H1 (cell line): ENCODE results near the gene DRC3. TPM values are rescaled to one million over a fixed set of nuclear protein-coding genes. Genes with fewer than 3 reads are reported as not detected.
A peak's percentile ranks its signal among the peaks of the same experiment; 100 is the strongest.

Source experiments
- CTCF ChIA-PET: fragments of 300-600 bp; sonication (Branson Sonifier 250); formaldehyde crosslinking; loops from one replicate; lab custom pipeline; 2021; ENCODE audit not compliant: partially characterized antibody; lab: Charles Lee
- POLR2A ChIA-PET: fragments of 300-600 bp; sonication (Branson Sonifier 250); formaldehyde crosslinking; loops from one replicate; lab custom pipeline; 2021; ENCODE audit warnings: inconsistent platforms; ENCODE audit not compliant: partially characterized antibody; lab: Charles Lee
- DNase-seq, 2 experiments: peaks; one replicate each; pipeline versions ENCODE4 v3.0.0 to v3.0.0-alpha.2; 2010 to 2022; ENCODE audit warnings: low spot score in 2 of 2, low read depth in 1 of 2, mixed read lengths in 1 of 2
- FAIRE-seq: peaks from 2 replicates; lab custom pipeline; 2011; peaks lifted over from hg19 to GRCh38; lab: Jason Lieb, UNC
- H2AFZ ChIP-seq: 2 replicates; pipeline ENCODE4 v1.8.1; 2012; ENCODE audit warnings: low read length, inconsistent platforms
- H2AK5ac ChIP-seq: 2 replicates; pipeline ENCODE4 v1.6.1; 2013; ENCODE audit warnings: low read depth, low read length
- H2BK120ac ChIP-seq: replicated peaks from 2 replicates; pipeline ENCODE3; 2013; ENCODE audit warnings: low read depth, low read length, inconsistent platforms
- H2BK12ac ChIP-seq: 2 replicates; pipeline ENCODE4 v1.6.1; 2013; ENCODE audit warnings: low read depth, low read length
- H2BK15ac ChIP-seq: 2 replicates; pipeline ENCODE4 v1.6.1; 2013; ENCODE audit warnings: low read length
- H2BK20ac ChIP-seq: 2 replicates; pipeline ENCODE4 v1.6.1; 2013; ENCODE audit warnings: low read length
- H2BK5ac ChIP-seq: 2 replicates; pipeline ENCODE4 v1.6.1; 2013; ENCODE audit warnings: low read depth, low read length
- H3K14ac ChIP-seq: 2 replicates; pipeline ENCODE4 v1.6.1; 2013; ENCODE audit warnings: inconsistent platforms; ENCODE audit not compliant: insufficient read length
- H3K18ac ChIP-seq: 2 replicates; pipeline ENCODE4 v1.6.1; 2013; ENCODE audit warnings: low read length; ENCODE audit errors: extremely low read depth
- H3K23ac ChIP-seq: 2 replicates; pipeline ENCODE4 v1.6.1; 2013; ENCODE audit warnings: inconsistent platforms; ENCODE audit not compliant: insufficient read length
- H3K23me2 ChIP-seq: 2 replicates; pipeline ENCODE4 v1.6.1; 2013; ENCODE audit warnings: low read depth, low read length
- H3K27ac ChIP-seq: 2 replicates; pipeline ENCODE4 v1.6.1; 2011; ENCODE audit warnings: low read depth, low read length, inconsistent platforms
- H3K27me3 ChIP-seq, 4 experiments: replicated peaks in 1 of 4; 1 replicate in 1 of 4; 2 replicates in 3 of 4; pipeline versions ENCODE4 v1.6.1 to v1.8.1; 2011 to 2013; ENCODE audit warnings: low read length in 3 of 4, mild to moderate bottlenecking in 3 of 4, inconsistent platforms in 2 of 4, mixed read lengths in 2 of 4, moderate library complexity in 1 of 4; ENCODE audit not compliant: control insufficient read depth in 3 of 4, insufficient read depth in 3 of 4; ENCODE audit errors: extremely low read depth in 1 of 4
- H3K36me3 ChIP-seq, 4 experiments: 2 replicates each; pipeline versions ENCODE4 v1.6.1 to v1.8.1; 2011 to 2013; ENCODE audit warnings: mild to moderate bottlenecking in 4 of 4, low read length in 3 of 4, moderate library complexity in 2 of 4, control low read depth in 1 of 4, inconsistent platforms in 1 of 4; ENCODE audit not compliant: insufficient read depth in 4 of 4, control insufficient read depth in 2 of 4
- H3K4ac ChIP-seq: replicated peaks from 2 replicates; pipeline ENCODE3; 2013; ENCODE audit warnings: low read length, low read depth, mixed read lengths, inconsistent platforms; ENCODE audit not compliant: insufficient read length
- H3K4me1 ChIP-seq, 4 experiments: replicated peaks in 1 of 4; 1 replicate in 1 of 4; 2 replicates in 3 of 4; pipeline versions ENCODE4 v1.6.1 to v1.8.1; 2011 to 2013; ENCODE audit warnings: low read length in 3 of 4, inconsistent platforms in 2 of 4, mixed read lengths in 1 of 4; ENCODE audit not compliant: insufficient read depth in 4 of 4, control insufficient read depth in 3 of 4
- H3K4me2 ChIP-seq, 2 experiments: 2 replicates each; pipeline versions ENCODE4 v1.6.1 to v1.8.1; 2011 to 2013; ENCODE audit warnings: low read depth in 2 of 2, low read length in 2 of 2, control low read depth in 1 of 2, inconsistent platforms in 1 of 2, mild to moderate bottlenecking in 1 of 2; ENCODE audit not compliant: insufficient read depth in 1 of 2
- H3K4me3 ChIP-seq, 4 experiments: fragments of 200-600, 300-600 bp in 1 of 4; sonication (generic), shearing (Covaris generic), sonication (Bioruptor Twin) in 1 of 4; 2 replicates each; pipeline versions ENCODE4 v1.5.1 to v1.8.1; 2011 to 2016; ENCODE audit warnings: low read length in 4 of 4, low read depth in 3 of 4, control low read depth in 2 of 4, inconsistent platforms in 2 of 4, mild to moderate bottlenecking in 2 of 4, mixed read lengths in 1 of 4, moderate library complexity in 1 of 4; ENCODE audit not compliant: insufficient read depth in 2 of 4; ENCODE audit errors: extremely low read depth in 1 of 4
- H3K56ac ChIP-seq: replicated peaks from 2 replicates; pipeline ENCODE3; 2013; ENCODE audit warnings: low read depth, mild to moderate bottlenecking, mixed read lengths, low read length, inconsistent platforms; ENCODE audit not compliant: insufficient read length
- H3K79me1 ChIP-seq: 2 replicates; pipeline ENCODE4 v1.6.1; 2013; ENCODE audit warnings: low read depth, low read length, control low read depth
- H3K79me2 ChIP-seq, 2 experiments: 2 replicates each; pipeline versions ENCODE4 v1.6.1 to v1.8.1; 2012 to 2013; ENCODE audit warnings: low read length in 2 of 2, mild to moderate bottlenecking in 2 of 2, inconsistent platforms in 1 of 2; ENCODE audit not compliant: insufficient read depth in 2 of 2, control insufficient read depth in 1 of 2
- H3K9ac ChIP-seq, 4 experiments: replicated peaks in 1 of 4; 1 replicate in 1 of 4; 2 replicates in 3 of 4; pipeline versions ENCODE4 v1.6.1 to v1.8.1; 2011 to 2013; ENCODE audit warnings: low read depth in 3 of 4, low read length in 3 of 4, control low read depth in 2 of 4, mild to moderate bottlenecking in 2 of 4, moderate library complexity in 2 of 4, inconsistent platforms in 1 of 4; ENCODE audit errors: extremely low read depth in 1 of 4
- H3K9me3 ChIP-seq, 2 experiments: 2 replicates each; pipeline versions ENCODE4 v1.6.1 to v1.8.1; 2012 to 2013; ENCODE audit warnings: mild to moderate bottlenecking in 2 of 2, moderate library complexity in 2 of 2, control low read depth in 1 of 2, inconsistent platforms in 1 of 2, low read depth in 1 of 2, low read length in 1 of 2, mixed read lengths in 1 of 2; ENCODE audit not compliant: insufficient read depth in 2 of 2
- H4K20me1 ChIP-seq, 2 experiments: replicated peaks in 1 of 2; 2 replicates each; pipeline versions ENCODE3 to v1.8.1; 2011 to 2013; ENCODE audit warnings: inconsistent platforms in 2 of 2, low read length in 2 of 2, mild to moderate bottlenecking in 1 of 2; ENCODE audit not compliant: insufficient read depth in 2 of 2, control insufficient read depth in 1 of 2
- H4K5ac ChIP-seq: 2 replicates; pipeline ENCODE4 v1.6.1; 2013; ENCODE audit warnings: low read length, low read depth, mixed read lengths, inconsistent platforms; ENCODE audit not compliant: insufficient read length
- H4K8ac ChIP-seq: 2 replicates; pipeline ENCODE4 v1.8.0; 2013; ENCODE audit warnings: mild to moderate bottlenecking, moderate library complexity, low read length, inconsistent platforms; ENCODE audit not compliant: insufficient read depth; ENCODE audit errors: extremely low read depth
- H4K91ac ChIP-seq: replicated peaks from 2 replicates; pipeline ENCODE3; 2013; ENCODE audit warnings: low read length, mixed read lengths, inconsistent platforms; ENCODE audit not compliant: insufficient read length
- JUND ChIP-seq: IDR thresholded peaks from 2 replicates; pipeline ENCODE4 v1.6.1; 2011; ENCODE audit warnings: mild to moderate bottlenecking, improper control_type of control experiment, low read length
- NRF1 ChIP-seq: IDR thresholded peaks from 2 replicates; pipeline ENCODE4 v1.6.1; 2011; ENCODE audit warnings: mild to moderate bottlenecking, low read depth, low read length, improper control_type of control experiment
- RXRA ChIP-seq: IDR thresholded peaks from 2 replicates; pipeline ENCODE4 v1.6.1; 2011; ENCODE audit warnings: low read depth, mild to moderate bottlenecking, low read length, moderate library complexity; ENCODE audit not compliant: insufficient read depth
- SIRT6 ChIP-seq: IDR thresholded peaks from one replicate; pipeline ENCODE4 v1.7.1; 2012; ENCODE audit warnings: low read length, inconsistent platforms
- WGBS, 2 experiments: shearing (Covaris generic) in 1 of 2; methylation state at CpG; one replicate each; pipeline versions ENCODE4 v1.1.6 to v1.1.7; 2013 to 2015; ENCODE audit warnings: low lambda C conversion rate in 2 of 2, mixed read lengths in 2 of 2, inconsistent platforms in 1 of 2, low coverage in 1 of 2, missing lambda C conversion rate in 1 of 2; ENCODE audit not compliant: insufficient replicate concordance in 2 of 2, insufficient coverage in 1 of 2, insufficient read length in 1 of 2; ENCODE audit errors: extremely low coverage in 1 of 2, missing lambda C conversion rate in 1 of 2; 5-methylcytosine and 5-hydroxymethylcytosine counted together
- polyA plus RNA-seq, 7 experiments: library from polyadenylated mRNA; depleted of rRNA in 3 of 7; stranded (reverse) in 5 of 7; unstranded in 2 of 7; fragments of >200 nt in 5 of 7; fragments of 200-250 nt in 2 of 7; gene quantifications; 1 replicate in 5 of 7; 2 replicates in 1 of 7; 4 replicates in 1 of 7; pipeline versions ENCODE4 v1.2.1 to v1.2.3, GENCODE V29; 2011 to 2013; ENCODE audit warnings: missing spikeins in 2 of 7, mixed read lengths in 2 of 7
- total RNA-seq: library from RNA; stranded (reverse); fragmentation: NEBNext Ultra II Directional; extraction: Animal tissue kit (Norgen Biotek cat#: 25700); gene quantifications from 2 replicates; pipeline ENCODE4 v1.2.1, GENCODE V29; 2021

The DRC3 gene
- total and polyA plus RNA-seq, 2 of the 8 experiments (the other 6 are each of a cell fraction or from before 2014, with no cell fraction given) = 0.59 TPM; not detected in 1

DNA sequence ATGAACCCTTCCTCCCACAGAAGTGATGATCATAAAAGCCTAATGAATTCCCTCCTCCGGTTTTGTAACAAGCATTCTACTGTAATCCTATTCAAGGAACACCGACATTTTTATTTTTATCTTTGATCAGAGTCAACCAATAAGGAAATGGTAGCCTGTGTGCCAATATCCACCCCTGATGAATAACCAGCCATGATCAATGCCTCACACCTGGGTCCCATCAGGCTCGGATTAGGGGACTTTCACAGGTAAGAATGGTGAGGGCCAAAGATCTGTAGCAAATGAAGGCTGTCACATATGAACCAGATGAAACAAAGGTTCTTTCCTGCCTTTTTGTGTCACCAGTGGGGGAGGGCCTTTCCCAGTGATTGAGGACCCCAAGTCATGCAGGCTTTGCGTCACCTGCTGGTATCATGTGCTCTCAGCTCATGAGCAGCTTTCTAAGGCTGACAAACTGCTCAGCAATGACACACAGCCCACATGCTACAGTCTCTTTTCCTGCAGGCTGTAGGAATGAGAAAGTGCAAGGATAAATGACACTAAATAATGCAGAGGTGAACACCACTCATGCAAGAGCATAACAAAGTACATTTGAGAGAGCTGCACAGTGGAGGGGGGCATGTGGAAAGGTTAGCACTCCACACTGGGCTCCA is 35.3 kb upstream of the DRC3 start:
- Histone ChIP-seq H3K79me1 (no peaks in the 10 kb centered on the region), H3K4me3 (no peak overlapping the region)

More for the DNA sequence above, 35.3 kb upstream of the DRC3 start:
- no peak overlapping the region for H3K56ac ChIP-seq
- H2BK20ac ChIP-seq = no peak overlapping the region
- no peak overlapping the region for H3K14ac ChIP-seq
- no peak overlapping the region for H2BK120ac ChIP-seq
- no peak overlapping the region for H3K4me2 ChIP-seq
- no peak overlapping the region for H3K9ac ChIP-seq
- H2AFZ ChIP-seq = no peak overlapping the region
- no peak overlapping the region for H3K27ac ChIP-seq
- H2BK15ac ChIP-seq = no peak overlapping the region
- H4K8ac ChIP-seq = no peak overlapping the region
- H3K18ac ChIP-seq = no peak overlapping the region
- no peaks in the 10 kb centered on the region for H3K9me3 ChIP-seq
- no peak overlapping the region for H3K4ac ChIP-seq
- no peaks in the 10 kb centered on the region; a peak in 1 of 7 replicates for H3K4me1 ChIP-seq
- ChIA-PET POLR2A (no interaction called here), CTCF (interaction anchor here (0.7 to 1.7 kb wide), 5 partner anchors 11 to 254 kb away, joined by 3 to 5 read pairs (median 3); no protein-coding TSS in a partner anchor)
- no peak overlapping the region for H2BK5ac ChIP-seq
- H4K91ac ChIP-seq = no peak overlapping the region
- no peak overlapping the region for H2BK12ac ChIP-seq
- H3K23ac ChIP-seq = peak overlapping the region; percentile 35
- H3K36me3 ChIP-seq = no peaks in the 10 kb centered on the region
- no peak overlapping the region for H2AK5ac ChIP-seq
- no peaks in the 10 kb centered on the region for H3K23me2 ChIP-seq
- no peaks in the 10 kb centered on the region for H3K79me2 ChIP-seq
- WGBS, 2 experiments = 90% methylated on average over 4 of the region's 4 CpGs; no CpG with 5 or more reads in 1 of the 2 experiments
- no peak overlapping the region for H4K5ac ChIP-seq
- no peak for TF ChIP-seq JUND
- no peak for TF ChIP-seq NRF1
- TF ChIP-seq RXRA = no peak
- no peak for TF ChIP-seq SIRT6
- DNase-seq (no peak), FAIRE-seq (no peak)
- no peaks in the 10 kb centered on the region for H3K27me3 ChIP-seq
- H4K20me1 ChIP-seq = no peaks in the 10 kb centered on the region
